Rectal smooth muscle tissue (tissue), 1 donor: Measurements from ENCODE around the gene CAMK2B.

ENCODE experiments used
- H3K27ac ChIP-seq: one replicate; pipeline ENCODE4 v1.7.0; 2013; ENCODE audit warnings: low read depth, low read length, inconsistent platforms
- H3K27me3 ChIP-seq: one replicate; pipeline ENCODE4 v1.7.0; 2013; ENCODE audit warnings: low read length; ENCODE audit not compliant: control insufficient read depth, insufficient read depth
- H3K36me3 ChIP-seq: one replicate; pipeline ENCODE4 v1.7.0; 2013; ENCODE audit warnings: low read length; ENCODE audit not compliant: control insufficient read depth, insufficient read depth
- H3K4me1 ChIP-seq: one replicate; pipeline ENCODE4 v1.7.0; 2013; ENCODE audit warnings: low read length; ENCODE audit not compliant: control insufficient read depth, insufficient read depth
- H3K4me3 ChIP-seq: one replicate; pipeline ENCODE4 v1.7.0; 2013; ENCODE audit warnings: low read length
- H3K9ac ChIP-seq: one replicate; pipeline ENCODE4 v1.7.0; 2013; ENCODE audit warnings: low read length

The CAMK2B gene

GRCh38 chr7:44280636-44280992 is 44.8 kb downstream of the CAMK2B start:
- H3K9ac ChIP-seq = no peak overlapping the region
- peaks cover 2% of the 10 kb centered on the region for H3K27me3 ChIP-seq
- no peak overlapping the region for H3K4me3 ChIP-seq
- H3K4me1 ChIP-seq = no peaks in the 10 kb centered on the region
- no peaks in the 10 kb centered on the region for H3K36me3 ChIP-seq
- H3K27ac ChIP-seq = no peak overlapping the region

- no peaks in the 10 kb centered on the region for H3K4me1 ChIP-seq
- H3K27me3 ChIP-seq = peaks cover 2% of the 10 kb centered on the region
- no peak overlapping the region for H3K27ac ChIP-seq
- H3K4me3 ChIP-seq = no peak overlapping the region
- no peaks in the 10 kb centered on the region for H3K36me3 ChIP-seq
- H3K9ac ChIP-seq = no peak overlapping the region
Measured at GRCh38 chr7:44279731-44280505, 45.5 kb downstream of the CAMK2B start.

DNA sequence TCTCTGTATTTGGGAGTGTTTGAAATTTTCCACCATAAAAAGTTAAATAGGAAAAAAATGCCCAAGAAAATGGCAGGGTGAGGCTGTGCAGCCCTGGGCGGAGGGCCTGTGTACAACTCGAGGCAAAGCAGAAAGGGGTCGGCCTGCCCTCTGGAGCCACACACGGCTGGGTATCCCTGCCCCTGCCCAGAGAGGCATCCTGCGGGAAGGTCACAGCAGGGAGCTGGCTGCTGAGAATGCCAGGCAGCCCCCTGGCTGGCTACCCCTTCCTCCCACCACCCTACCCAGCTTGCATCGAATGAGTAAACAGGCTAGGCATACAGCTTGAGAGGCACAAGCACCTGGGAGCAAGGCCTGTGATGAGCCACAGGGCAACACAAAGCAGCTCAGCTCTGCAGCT is 46.1 kb downstream of the CAMK2B start:
- no peak overlapping the region for H3K27ac ChIP-seq
- H3K36me3 ChIP-seq = no peaks in the 10 kb centered on the region
- H3K9ac ChIP-seq = no peak overlapping the region
- H3K4me1 ChIP-seq = no peaks in the 10 kb centered on the region
- H3K27me3 ChIP-seq = peaks cover 2% of the 10 kb centered on the region
- H3K4me3 ChIP-seq = no peak overlapping the region

GRCh38 chr7:44278451-44279161 is 46.8 kb downstream of the CAMK2B start:
- H3K4me1 ChIP-seq = no peaks in the 10 kb centered on the region
- no peak overlapping the region for H3K4me3 ChIP-seq
- no peaks in the 10 kb centered on the region for H3K27me3 ChIP-seq
- no peaks in the 10 kb centered on the region for H3K36me3 ChIP-seq
- H3K9ac ChIP-seq = no peak overlapping the region
- H3K27ac ChIP-seq = no peak overlapping the region

DNA sequence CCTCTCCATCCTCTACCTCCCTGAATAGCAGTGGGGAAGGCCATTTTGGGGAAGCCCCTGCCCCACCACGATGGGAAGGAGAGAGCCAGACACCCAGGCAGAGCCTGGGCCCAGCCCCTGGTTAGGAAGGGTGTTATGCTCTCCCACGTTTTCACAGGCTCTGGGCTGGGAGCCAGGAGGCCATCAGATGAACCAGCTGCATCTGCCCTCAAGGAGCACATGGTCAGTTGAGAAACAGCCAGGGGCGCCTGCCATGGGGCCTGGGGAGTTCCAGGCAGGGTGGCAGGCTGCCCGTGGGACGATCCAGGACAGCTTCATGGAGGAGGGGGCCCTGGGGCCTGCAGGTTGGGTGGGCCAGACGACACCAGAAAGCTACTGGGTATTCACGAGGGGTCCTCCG is 47.5 kb downstream of the CAMK2B start:
- no peak overlapping the region for H3K4me3 ChIP-seq
- H3K27me3 ChIP-seq = no peaks in the 10 kb centered on the region
- no peaks in the 10 kb centered on the region for H3K36me3 ChIP-seq
- H3K9ac ChIP-seq = no peak overlapping the region
- no peaks in the 10 kb centered on the region for H3K4me1 ChIP-seq
- no peak overlapping the region for H3K27ac ChIP-seq

- no peak overlapping the region for H3K27ac ChIP-seq
- no peaks in the 10 kb centered on the region for H3K27me3 ChIP-seq
- no peaks in the 10 kb centered on the region for H3K36me3 ChIP-seq
- no peak overlapping the region for H3K4me3 ChIP-seq
- H3K4me1 ChIP-seq = no peaks in the 10 kb centered on the region
- H3K9ac ChIP-seq = no peak overlapping the region
Measured at GRCh38 chr7:44277391-44277790, 48.0 kb downstream of the CAMK2B start.

GRCh38 chr7:44276571-44277221 is 48.7 kb downstream of the CAMK2B start:
- no peaks in the 10 kb centered on the region for H3K27me3 ChIP-seq
- H3K9ac ChIP-seq = no peak overlapping the region
- H3K4me1 ChIP-seq = no peaks in the 10 kb centered on the region
- no peaks in the 10 kb centered on the region for H3K36me3 ChIP-seq
- no peak overlapping the region for H3K27ac ChIP-seq
- no peak overlapping the region for H3K4me3 ChIP-seq

DNA sequence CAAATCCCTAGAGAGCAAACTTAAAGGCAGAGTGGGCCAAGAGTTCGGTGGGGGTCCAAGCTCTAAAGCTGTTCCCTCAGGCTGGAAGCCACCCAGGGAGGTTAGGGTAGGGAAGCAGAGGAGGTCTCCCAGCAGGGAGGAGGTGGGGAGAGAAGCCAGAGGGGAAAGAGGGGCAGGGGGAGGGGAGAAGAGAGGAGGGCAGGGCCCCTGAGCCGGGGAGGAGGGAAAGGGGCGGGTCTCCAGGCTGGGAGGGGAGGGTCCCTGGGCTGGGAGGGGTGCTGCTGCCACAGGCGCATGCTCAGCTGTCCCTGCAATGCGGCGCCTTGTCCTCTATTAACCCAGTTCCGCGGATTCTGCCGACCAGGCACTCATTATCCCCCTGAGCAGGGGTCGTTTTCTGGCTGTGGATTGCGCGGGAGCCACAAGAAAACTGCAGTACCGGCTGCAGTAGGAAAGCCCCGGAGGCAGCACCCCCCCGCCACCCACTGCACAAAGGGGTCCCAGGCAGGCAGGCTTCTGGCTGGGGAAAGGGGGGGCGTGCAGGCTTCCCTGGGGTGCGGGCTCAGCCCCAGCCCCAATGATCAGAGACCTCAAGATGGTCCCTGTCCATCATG is 49.3 kb downstream of the CAMK2B start:
- Histone ChIP-seq H3K4me1 (no peaks in the 10 kb centered on the region), H3K9ac (no peak overlapping the region), H3K36me3 (no peaks in the 10 kb centered on the region), H3K4me3 (no peak overlapping the region), H3K27me3 (no peaks in the 10 kb centered on the region), H3K27ac (no peak overlapping the region)

DNA sequence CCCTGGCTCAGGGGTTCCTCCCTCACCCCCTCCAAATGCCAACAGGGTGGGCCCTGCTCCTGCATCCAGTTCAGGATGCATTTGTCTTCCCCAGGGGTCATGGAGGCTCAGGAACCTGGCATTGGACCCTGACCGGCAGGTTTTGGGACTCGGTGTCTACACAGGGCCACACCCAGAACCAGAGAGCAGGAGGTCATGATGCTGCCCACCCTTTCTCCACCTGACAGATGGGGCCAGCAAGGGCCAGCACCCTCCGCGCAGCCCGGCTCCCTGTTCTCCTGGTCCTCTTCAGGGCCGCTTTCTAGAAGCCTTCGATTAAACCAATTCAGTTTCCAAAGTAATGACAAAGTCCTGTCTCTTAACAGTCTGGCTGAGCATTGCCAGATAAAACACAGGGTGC is 50.2 kb downstream of the CAMK2B start:
- no peaks in the 10 kb centered on the region for H3K36me3 ChIP-seq
- H3K27ac ChIP-seq = no peak overlapping the region
- H3K27me3 ChIP-seq = no peaks in the 10 kb centered on the region
- no peak overlapping the region for H3K9ac ChIP-seq
- no peak overlapping the region for H3K4me3 ChIP-seq
- H3K4me1 ChIP-seq = no peaks in the 10 kb centered on the region

DNA sequence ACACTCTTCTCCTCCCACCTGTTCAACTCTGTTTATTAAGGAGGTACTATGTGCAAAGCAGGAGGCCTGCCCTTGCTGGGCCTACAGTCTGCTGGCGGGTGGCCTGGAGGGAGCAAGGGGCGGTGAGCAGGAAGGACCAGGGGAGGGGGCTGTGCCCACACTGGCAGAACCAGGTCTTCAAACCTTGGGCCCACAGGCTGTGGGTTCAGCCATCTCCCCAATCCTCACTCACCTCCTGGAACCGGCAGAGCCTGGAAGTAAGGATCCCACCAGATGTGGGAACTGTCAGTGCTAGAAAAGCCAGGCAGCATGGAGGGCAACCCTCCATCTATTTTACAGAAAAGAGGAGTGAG is 50.8 kb downstream of the CAMK2B start:
- Histone ChIP-seq H3K27ac (no peak overlapping the region), H3K4me3 (no peak overlapping the region), H3K4me1 (no peaks in the 10 kb centered on the region), H3K27me3 (no peaks in the 10 kb centered on the region), H3K36me3 (no peaks in the 10 kb centered on the region), H3K9ac (no peak overlapping the region)

DNA sequence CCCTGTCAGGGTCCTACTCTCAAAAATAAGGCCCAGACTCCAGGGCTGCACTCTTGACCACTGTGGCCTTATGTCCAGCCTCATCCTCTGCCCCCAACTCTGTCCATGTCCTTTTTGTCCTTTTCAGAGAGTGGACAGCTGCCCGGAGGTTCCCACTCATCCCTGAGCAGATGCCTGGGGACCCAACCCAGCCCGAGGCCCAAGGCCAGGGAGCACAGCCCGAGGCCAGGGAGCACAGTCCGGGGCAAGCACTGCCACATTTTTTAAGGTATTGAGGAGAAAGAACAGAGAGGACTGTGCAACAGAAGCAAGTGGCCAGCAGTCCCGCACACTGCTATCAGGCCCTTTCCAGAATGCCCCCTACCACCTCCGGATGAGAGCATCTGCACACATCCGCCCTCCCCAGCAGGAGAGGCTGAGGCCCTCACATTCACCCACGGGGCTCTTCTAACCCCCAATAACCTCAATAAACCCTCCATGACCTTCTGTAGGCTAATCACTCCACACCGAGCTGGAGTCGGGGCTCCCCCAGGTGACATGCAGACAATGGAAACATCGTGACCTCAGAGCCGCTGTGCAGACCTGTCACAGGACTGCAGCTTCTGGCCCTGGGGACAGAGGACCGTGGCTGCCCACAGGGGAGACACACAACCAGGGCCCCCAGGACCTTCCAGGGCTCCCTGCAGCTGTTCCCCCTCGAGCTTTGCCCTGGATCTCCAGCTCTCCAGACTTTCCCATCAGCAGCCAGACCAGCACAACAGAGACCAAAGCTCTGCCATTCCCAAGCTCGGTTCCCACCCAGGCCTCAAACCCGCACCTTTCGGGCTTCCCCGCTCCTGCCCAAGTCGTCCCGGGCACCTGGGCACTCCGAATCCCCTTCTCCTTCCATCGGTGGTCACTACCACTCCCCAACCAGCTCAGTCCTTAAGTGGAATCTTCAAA is 51.4 kb downstream of the CAMK2B start:
- no peak overlapping the region for H3K27ac ChIP-seq
- H3K27me3 ChIP-seq = no peaks in the 10 kb centered on the region
- no peaks in the 10 kb centered on the region for H3K36me3 ChIP-seq
- H3K9ac ChIP-seq = no peak overlapping the region
- no peaks in the 10 kb centered on the region for H3K4me1 ChIP-seq
- no peak overlapping the region for H3K4me3 ChIP-seq

- H3K4me1 ChIP-seq = no peaks in the 10 kb centered on the region
- H3K36me3 ChIP-seq = no peaks in the 10 kb centered on the region
- no peak overlapping the region for H3K27ac ChIP-seq
- no peaks in the 10 kb centered on the region for H3K27me3 ChIP-seq
- no peak overlapping the region for H3K4me3 ChIP-seq
- H3K9ac ChIP-seq = no peak overlapping the region
Measured at GRCh38 chr7:44272981-44273380, 52.4 kb downstream of the CAMK2B start.
